ENCODE data around the gene STKLD1. TPM values are rescaled to one million over a fixed set of nuclear protein-coding genes. Genes with fewer than 3 reads are reported as not detected.
"Not testable (repeated sequence)": the region's sequence is repeated elsewhere in the genome, so short reads cannot be mapped to it uniquely, and the experiment has no call there.

The STKLD1 gene
- total RNA-seq, 4 donors from 2014 or later: 0.22 to 1.0 (median 0.69) TPM

- H3K36me3 ChIP-seq: peaks cover 0 to 14% (median 0%) of the 10 kb centered on the region in 3 donors
- no peaks in the 10 kb centered on the region for H3K27me3 ChIP-seq
- no peak for TF ChIP-seq CTCF (IDR thresholded peaks at IDR 0.05)
- TF ChIP-seq EP300 (IDR thresholded peaks at IDR 0.05): no peak
- TF ChIP-seq POLR2A (IDR thresholded peaks at IDR 0.05): no peak
- no peaks in the 10 kb centered on the region for H3K4me1 ChIP-seq
- no peak overlapping the region for H3K27ac ChIP-seq
- no peaks in the 10 kb centered on the region for H3K9me3 ChIP-seq
- WGBS, 2 donors: 78 to 79% methylated on average over 13 to 23 of the region's 23 CpGs
- H3K4me3 ChIP-seq: no peak overlapping the region
- DNase-seq (ENCODE audit: low spot score in 2 of 2): no peak
These were observed 69.3 kb downstream of the STKLD1 start for GRCh38 chr9:133445293-133445969.

- DNase-seq (ENCODE audit: low spot score in 2 of 2): no peak
- H3K27ac ChIP-seq: no peak overlapping the region
- peaks cover 0 to 4% (median 0%) of the 10 kb centered on the region in 3 donors for H3K36me3 ChIP-seq
- no peaks in the 10 kb centered on the region for H3K27me3 ChIP-seq
- no peaks in the 10 kb centered on the region for H3K9me3 ChIP-seq
- H3K4me1 ChIP-seq: no peaks in the 10 kb centered on the region
- H3K4me3 ChIP-seq: no peak overlapping the region
- 63 to 71% methylated on average over 13 of the region's 13 CpGs for WGBS, 2 donors
- TF ChIP-seq POLR2A (IDR thresholded peaks at IDR 0.05) (no peak), EP300 (IDR thresholded peaks at IDR 0.05) (no peak), CTCF (IDR thresholded peaks at IDR 0.05) (no peak)
These were observed 72.4 kb downstream of the STKLD1 start for GRCh38 chr9:133448487-133448972.

- TF ChIP-seq CTCF (IDR thresholded peaks at IDR 0.05) (no peak), POLR2A (IDR thresholded peaks at IDR 0.05) (no peak), EP300 (IDR thresholded peaks at IDR 0.05) (no peak)
- Histone ChIP-seq H3K36me3 (peaks cover 0 to 4% (median 0%) of the 10 kb centered on the region in 3 donors), H3K9me3 (no peaks in the 10 kb centered on the region), H3K27ac (no peak overlapping the region), H3K4me3 (no peak overlapping the region), H3K4me1 (no peaks in the 10 kb centered on the region), H3K27me3 (no peaks in the 10 kb centered on the region)
- no peak for DNase-seq (ENCODE audit: low spot score in 2 of 2)
- WGBS, 2 donors: 97 to 98% methylated on average over 4 to 9 of the region's 12 CpGs
These were observed 73.6 kb downstream of the STKLD1 start for GRCh38 chr9:133449760-133450159.

- 91 to 97% methylated on average over 5 of the region's 5 CpGs for WGBS, 2 donors
- H3K4me3 ChIP-seq; H3K27me3 ChIP-seq; H3K4me1 ChIP-seq; H3K9me3 ChIP-seq; H3K27ac ChIP-seq; DNase-seq (ENCODE audit: low spot score in 2 of 2): not testable (repeated sequence)
- H3K36me3 ChIP-seq: peaks cover 0 to 18% (median 0%) of the 10 kb centered on the region in 3 donors
These were observed 75.7 kb downstream of the STKLD1 start for GRCh38 chr9:133451865-133452264.

- no peak for DNase-seq (ENCODE audit: low spot score in 2 of 2)
- WGBS, 2 donors: 81 to 84% methylated on average over 7 of the region's 7 CpGs
- H3K9me3 ChIP-seq: no peaks in the 10 kb centered on the region
- H3K4me1 ChIP-seq: no peaks in the 10 kb centered on the region
- H3K4me3 ChIP-seq: no peak overlapping the region
- peaks cover 0 to 20% (median 0%) of the 10 kb centered on the region in 3 donors for H3K36me3 ChIP-seq
- TF ChIP-seq CTCF (IDR thresholded peaks at IDR 0.05) (no peak), EP300 (IDR thresholded peaks at IDR 0.05) (no peak), POLR2A (IDR thresholded peaks at IDR 0.05) (no peak)
- no peak overlapping the region for H3K27ac ChIP-seq
- no peaks in the 10 kb centered on the region for H3K27me3 ChIP-seq
These were observed 76.4 kb downstream of the STKLD1 start for GRCh38 chr9:133452562-133452961.

All from tibial nerve (tissue), 4 donors.